Measurements from ENCODE around the gene ATG9B. TPM values are rescaled to one million over a fixed set of nuclear protein-coding genes. Genes with fewer than 3 reads are reported as not detected.

Gene ATG9B
- total and polyA plus RNA-seq, 2 of the 13 experiments (the other 11 are each of a cell fraction or from before 2014, with no cell fraction given), result 0.24 TPM; not detected in 1

- TF ChIP-seq HNF1A (IDR thresholded peaks at IDR 0.05; ENCODE audit: low read depth) (no peak), HNF1A (CRISPR knock-in tag; IDR thresholded peaks at IDR 0.05; ENCODE audit: borderline replicate concordance) (no peak), ZNF687 (CRISPR knock-in tag; IDR thresholded peaks at IDR 0.05) (peak; percentile 23; the same call in 1 of the 2 replicates), MYC (CRISPR knock-in tag; IDR thresholded peaks at IDR 0.05; ENCODE audit: borderline replicate concordance) (peak; percentile 26; the same call in 1 of the 2 replicates)
Observed at GRCh38 chr7:150988230-150989226, 35.8 kb downstream of the ATG9B start (continued).
